K562 (cell line): ENCODE results near the gene ATL3. TPM values are rescaled to one million over a fixed set of nuclear protein-coding genes. Genes with fewer than 3 reads are reported as not detected.

ENCODE experiments used
- BDP1 ChIP-seq: IDR thresholded peaks from 3 replicates; pipeline ENCODE4 v1.6.1; 2011; ENCODE audit not compliant: insufficient read length, insufficient read depth
- ESRRB ChIP-seq: fragments of 250-450 bp; sonication (Bioruptor Pico); IDR thresholded peaks from 2 replicates; pipeline ENCODE4 v1.5.0; 2020; ENCODE audit warnings: mild to moderate bottlenecking, moderate library complexity, borderline replicate concordance
- FOXA3 ChIP-seq, 2 experiments: fragments of 450-650 bp in 1 of 2; sonication (generic) in 1 of 2; formaldehyde crosslinking; IDR thresholded peaks in 1 of 2; conservative IDR thresholded peaks in 1 of 2; 2 replicates each; pipeline versions ENCODE4 v1.4.0 to v1.8.0; 2020 to 2022; ENCODE audit warnings: mild to moderate bottlenecking in 2 of 2, missing genetic modification reagents in 1 of 2
- SMARCB1 ChIP-seq: IDR thresholded peaks from 2 replicates; pipeline ENCODE4 v1.6.1; 2011; ENCODE audit warnings: improper control_type of control experiment, low read depth; ENCODE audit not compliant: insufficient read length
- VEZF1 ChIP-seq: fragments of 200-800 bp; sonication (Bioruptor generic); IDR thresholded peaks from 2 replicates; pipeline ENCODE4 v1.6.1; 2017; ENCODE audit warnings: missing genetic modification characterization, missing compliant biosample characterization
- ZNF184 ChIP-seq: sonication (generic); formaldehyde crosslinking; IDR thresholded peaks from 2 replicates; pipeline ENCODE4 v1.5.0; 2020; ENCODE audit warnings: missing genetic modification reagents
- polyA plus RNA-seq, 8 experiments: library from polyadenylated mRNA; depleted of rRNA in 4 of 8; stranded (reverse) in 5 of 8; unstranded in 3 of 8; fragments of >200 nt; fragmentation: Nextera tagmentation in 2 of 8; fragmentation: Illumina TruSeq in 1 of 8; extraction: Ambion mirVana in 2 of 8; extraction: Trizol in 1 of 8; gene quantifications; 2 replicates each; pipeline versions ENCODE4 v1.2.1 to v1.2.3, GENCODE V29; 2011 to 2014; ENCODE audit warnings: inconsistent platforms in 1 of 8, missing spikeins in 1 of 8
- total RNA-seq, 7 experiments: library from RNA; depleted of rRNA in 6 of 7; stranded (reverse); fragments of >200 nt in 6 of 7; fragmentation: Illumina TruSeq in 2 of 7; extraction: Trizol in 2 of 7; gene quantifications; 2 replicates each; pipeline versions ENCODE4 v1.2.1 to v1.2.3, GENCODE V29; 2011 to 2021; ENCODE audit warnings: low replicate concordance in 1 of 7
- TF ChIP-seq, protein P1 (sequence below): IDR thresholded peaks from 2 replicates; pipeline ENCODE4 v1.6.1; 2014; ENCODE audit warnings: antibody characterized with exemption
- TF ChIP-seq, protein P2 (sequence below): sonication (generic); formaldehyde crosslinking; IDR thresholded peaks from 2 replicates; pipeline ENCODE4 v1.8.0; 2022; ENCODE audit warnings: missing genetic modification reagents, mild to moderate bottlenecking, borderline replicate concordance
- TF ChIP-seq, protein P3 (sequence below): fragments of 250-450 bp; sonication (Bioruptor Pico); IDR thresholded peaks from 2 replicates; pipeline ENCODE4 v1.8.0; 2021; ENCODE audit warnings: moderate library complexity, mild to moderate bottlenecking, inconsistent platforms
- TF ChIP-seq, protein P4 (sequence below): fragments of 150-350 bp; IDR thresholded peaks from 2 replicates; pipeline ENCODE4 v1.6.1; 2014; ENCODE audit warnings: low read depth, mild to moderate bottlenecking, low read length, borderline replicate concordance

The ATL3 gene
- total and polyA plus RNA-seq, 9 of the 15 experiments (the other 6 are each of a cell fraction or from before 2014, with no cell fraction given), result 18.2 to 39.8 (median 23.9) TPM

DNA sequence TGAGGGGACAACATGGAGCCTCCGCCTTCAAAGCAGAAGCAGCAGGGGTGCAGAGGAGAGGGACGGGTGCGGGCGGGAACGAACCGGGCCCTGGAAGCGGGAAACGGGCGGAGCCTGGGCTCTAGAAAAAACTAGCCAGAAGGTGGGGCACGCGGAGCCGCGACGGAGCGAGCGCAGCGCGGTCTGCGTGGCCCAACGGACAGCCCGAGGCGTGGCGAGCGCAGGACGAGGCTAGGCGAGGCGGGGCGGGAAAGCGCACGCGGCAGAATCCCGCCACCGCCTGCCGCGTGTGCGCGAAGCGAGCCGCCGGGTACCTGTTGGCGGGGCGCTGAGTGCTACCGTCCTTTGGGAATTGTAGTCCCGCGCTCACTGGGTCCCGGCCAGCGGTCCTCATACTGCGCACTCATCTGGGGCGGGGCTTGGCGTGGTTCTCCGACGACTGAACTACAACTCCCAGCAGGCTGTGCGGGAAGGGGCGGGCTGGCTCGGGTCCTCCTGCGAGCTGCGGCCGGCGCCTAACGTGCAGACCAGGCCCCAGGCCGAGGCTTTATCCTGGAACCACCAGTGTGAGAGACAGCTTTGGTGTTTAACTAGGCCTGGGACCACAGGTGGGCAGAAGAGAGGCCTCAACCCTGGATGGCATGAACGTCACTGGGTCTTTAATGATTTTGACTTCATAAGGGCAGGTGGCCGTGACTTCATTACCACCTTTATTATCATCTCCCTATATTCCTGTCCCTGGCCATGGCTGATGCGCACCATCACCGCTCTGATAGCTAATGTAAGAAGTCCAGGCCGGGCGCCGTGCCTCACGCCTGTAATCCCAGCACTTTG, at the start of gene ATL3 (continued):
- peak; percentile 63; the same call in 1 of the 2 replicates for TF ChIP-seq VEZF1 (CRISPR knock-in tag)
- TF ChIP-seq SMARCB1, result no peak
- TF ChIP-seq, protein P1, sequence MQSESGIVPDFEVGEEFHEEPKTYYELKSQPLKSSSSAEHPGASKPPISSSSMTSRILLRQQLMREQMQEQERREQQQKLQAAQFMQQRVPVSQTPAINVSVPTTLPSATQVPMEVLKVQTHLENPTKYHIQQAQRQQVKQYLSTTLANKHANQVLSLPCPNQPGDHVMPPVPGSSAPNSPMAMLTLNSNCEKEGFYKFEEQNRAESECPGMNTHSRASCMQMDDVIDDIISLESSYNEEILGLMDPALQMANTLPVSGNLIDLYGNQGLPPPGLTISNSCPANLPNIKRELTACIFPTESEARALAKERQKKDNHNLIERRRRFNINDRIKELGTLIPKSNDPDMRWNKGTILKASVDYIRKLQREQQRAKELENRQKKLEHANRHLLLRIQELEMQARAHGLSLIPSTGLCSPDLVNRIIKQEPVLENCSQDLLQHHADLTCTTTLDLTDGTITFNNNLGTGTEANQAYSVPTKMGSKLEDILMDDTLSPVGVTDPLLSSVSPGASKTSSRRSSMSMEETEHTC, result 0 out of 2 replicates have a peak, but pooled peaks have one; percentile 48
- peak in 1 of 2 experiments; percentile 99; a peak in 2 of 4 replicates for TF ChIP-seq FOXA3 (CRISPR knock-in tag; conservative IDR thresholded peaks at IDR 0.05 in 1 of 2, IDR thresholded peaks at IDR 0.05 in 1 of 2)
- no peak for TF ChIP-seq ZNF184 (CRISPR knock-in tag)
- TF ChIP-seq, protein P2, sequence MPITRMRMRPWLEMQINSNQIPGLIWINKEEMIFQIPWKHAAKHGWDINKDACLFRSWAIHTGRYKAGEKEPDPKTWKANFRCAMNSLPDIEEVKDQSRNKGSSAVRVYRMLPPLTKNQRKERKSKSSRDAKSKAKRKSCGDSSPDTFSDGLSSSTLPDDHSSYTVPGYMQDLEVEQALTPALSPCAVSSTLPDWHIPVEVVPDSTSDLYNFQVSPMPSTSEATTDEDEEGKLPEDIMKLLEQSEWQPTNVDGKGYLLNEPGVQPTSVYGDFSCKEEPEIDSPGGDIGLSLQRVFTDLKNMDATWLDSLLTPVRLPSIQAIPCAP (CRISPR knock-in tag), result peak; percentile 100
- TF ChIP-seq BDP1, result no peak
- TF ChIP-seq, protein P3, sequence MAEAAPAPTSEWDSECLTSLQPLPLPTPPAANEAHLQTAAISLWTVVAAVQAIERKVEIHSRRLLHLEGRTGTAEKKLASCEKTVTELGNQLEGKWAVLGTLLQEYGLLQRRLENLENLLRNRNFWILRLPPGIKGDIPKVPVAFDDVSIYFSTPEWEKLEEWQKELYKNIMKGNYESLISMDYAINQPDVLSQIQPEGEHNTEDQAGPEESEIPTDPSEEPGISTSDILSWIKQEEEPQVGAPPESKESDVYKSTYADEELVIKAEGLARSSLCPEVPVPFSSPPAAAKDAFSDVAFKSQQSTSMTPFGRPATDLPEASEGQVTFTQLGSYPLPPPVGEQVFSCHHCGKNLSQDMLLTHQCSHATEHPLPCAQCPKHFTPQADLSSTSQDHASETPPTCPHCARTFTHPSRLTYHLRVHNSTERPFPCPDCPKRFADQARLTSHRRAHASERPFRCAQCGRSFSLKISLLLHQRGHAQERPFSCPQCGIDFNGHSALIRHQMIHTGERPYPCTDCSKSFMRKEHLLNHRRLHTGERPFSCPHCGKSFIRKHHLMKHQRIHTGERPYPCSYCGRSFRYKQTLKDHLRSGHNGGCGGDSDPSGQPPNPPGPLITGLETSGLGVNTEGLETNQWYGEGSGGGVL (CRISPR knock-in tag), result no peak
- TF ChIP-seq ESRRB (CRISPR knock-in tag), result no peak
- TF ChIP-seq, protein P4, sequence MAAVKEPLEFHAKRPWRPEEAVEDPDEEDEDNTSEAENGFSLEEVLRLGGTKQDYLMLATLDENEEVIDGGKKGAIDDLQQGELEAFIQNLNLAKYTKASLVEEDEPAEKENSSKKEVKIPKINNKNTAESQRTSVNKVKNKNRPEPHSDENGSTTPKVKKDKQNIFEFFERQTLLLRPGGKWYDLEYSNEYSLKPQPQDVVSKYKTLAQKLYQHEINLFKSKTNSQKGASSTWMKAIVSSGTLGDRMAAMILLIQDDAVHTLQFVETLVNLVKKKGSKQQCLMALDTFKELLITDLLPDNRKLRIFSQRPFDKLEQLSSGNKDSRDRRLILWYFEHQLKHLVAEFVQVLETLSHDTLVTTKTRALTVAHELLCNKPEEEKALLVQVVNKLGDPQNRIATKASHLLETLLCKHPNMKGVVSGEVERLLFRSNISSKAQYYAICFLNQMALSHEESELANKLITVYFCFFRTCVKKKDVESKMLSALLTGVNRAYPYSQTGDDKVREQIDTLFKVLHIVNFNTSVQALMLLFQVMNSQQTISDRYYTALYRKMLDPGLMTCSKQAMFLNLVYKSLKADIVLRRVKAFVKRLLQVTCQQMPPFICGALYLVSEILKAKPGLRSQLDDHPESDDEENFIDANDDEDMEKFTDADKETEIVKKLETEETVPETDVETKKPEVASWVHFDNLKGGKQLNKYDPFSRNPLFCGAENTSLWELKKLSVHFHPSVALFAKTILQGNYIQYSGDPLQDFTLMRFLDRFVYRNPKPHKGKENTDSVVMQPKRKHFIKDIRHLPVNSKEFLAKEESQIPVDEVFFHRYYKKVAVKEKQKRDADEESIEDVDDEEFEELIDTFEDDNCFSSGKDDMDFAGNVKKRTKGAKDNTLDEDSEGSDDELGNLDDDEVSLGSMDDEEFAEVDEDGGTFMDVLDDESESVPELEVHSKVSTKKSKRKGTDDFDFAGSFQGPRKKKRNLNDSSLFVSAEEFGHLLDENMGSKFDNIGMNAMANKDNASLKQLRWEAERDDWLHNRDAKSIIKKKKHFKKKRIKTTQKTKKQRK, result no peak
